Measurements from ENCODE around the gene CNDP2.

GRCh38 chr18:74463254-74463653 is 32.9 kb upstream of the CNDP2 start:
- no peak for TF ChIP-seq EP300 (IDR thresholded peaks at IDR 0.05)
- no peak for TF ChIP-seq CTCF (IDR thresholded peaks at IDR 0.05)
- no peak for TF ChIP-seq POLR2A (IDR thresholded peaks at IDR 0.05)
